Occipital lobe (tissue), 2 donors: ENCODE measurements around the gene DTX3L. TPM values are rescaled to one million over a fixed set of nuclear protein-coding genes. Genes with fewer than 3 reads are reported as not detected.
"Not testable (repeated sequence)": the region's sequence is repeated elsewhere in the genome, so short reads cannot be mapped to it uniquely, and the experiment has no call there.

Experiments
- DNase-seq: peaks from one replicate; lab custom pipeline; 2025; lab: John Stamatoyannopoulos, UW
- total RNA-seq: library from RNA; depleted of rRNA; stranded (reverse); fragments of >200 nt; gene quantifications from one replicate; pipeline ENCODE4 v1.2.3, GENCODE V29; 2014

DTX3L gene
- total RNA-seq, 1 donor from 2014 or later = 4.5 TPM

- no peak for DNase-seq
These were observed 1.0 kb upstream of the DTX3L start for GRCh38 chr3:122562923-122563716.

DNA sequence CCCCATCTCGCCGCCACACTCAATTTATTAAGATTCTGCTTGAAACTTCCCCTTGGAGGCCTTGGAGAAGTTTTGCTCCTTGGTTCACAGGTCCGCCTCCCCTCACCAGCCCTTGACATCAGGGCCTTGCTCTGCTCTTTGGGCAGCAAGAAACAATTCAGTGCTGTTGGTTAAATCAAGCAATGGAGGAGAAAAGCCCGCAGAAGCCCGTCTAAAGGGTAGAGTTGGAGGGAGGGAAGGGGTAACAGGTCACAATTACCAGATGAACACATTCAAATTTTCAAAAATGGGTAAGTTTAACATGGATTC, 467 bp upstream of the DTX3L start:
- DNase-seq = no peak

GRCh38 chr3:122568131-122568530, 4.0 kb downstream of the DTX3L start:
- not testable (repeated sequence) for DNase-seq

GRCh38 chr3:122568755-122569154, 4.6 kb downstream of the DTX3L start:
- no peak for DNase-seq

DNA sequence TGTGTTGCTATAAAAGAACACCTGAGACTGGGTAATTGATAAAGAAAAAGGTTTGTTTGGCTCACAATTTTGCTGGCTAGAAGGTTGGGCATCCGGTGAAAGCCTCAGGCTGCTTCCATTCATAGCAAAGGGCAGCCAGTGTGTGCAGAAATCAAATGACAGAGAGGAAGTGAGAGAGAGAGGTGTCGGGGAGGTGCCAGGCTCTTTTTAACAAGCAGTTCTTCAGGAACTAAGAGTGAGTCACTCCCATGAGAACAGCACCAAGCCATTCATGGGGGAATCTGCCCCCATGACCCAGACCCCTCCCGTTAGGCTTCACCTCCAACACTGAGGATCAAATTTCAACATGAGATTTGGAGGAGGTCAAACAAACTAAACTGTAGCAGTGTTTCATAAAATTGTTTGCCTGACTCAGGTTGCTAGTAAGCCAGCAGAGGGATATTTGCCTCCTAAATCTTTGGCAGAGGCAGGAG, 8.8 kb downstream of the DTX3L start:
- DNase-seq = no peak

- no peak for DNase-seq
These were observed 12.2 kb downstream of the DTX3L start for GRCh38 chr3:122576174-122576940.

DNA sequence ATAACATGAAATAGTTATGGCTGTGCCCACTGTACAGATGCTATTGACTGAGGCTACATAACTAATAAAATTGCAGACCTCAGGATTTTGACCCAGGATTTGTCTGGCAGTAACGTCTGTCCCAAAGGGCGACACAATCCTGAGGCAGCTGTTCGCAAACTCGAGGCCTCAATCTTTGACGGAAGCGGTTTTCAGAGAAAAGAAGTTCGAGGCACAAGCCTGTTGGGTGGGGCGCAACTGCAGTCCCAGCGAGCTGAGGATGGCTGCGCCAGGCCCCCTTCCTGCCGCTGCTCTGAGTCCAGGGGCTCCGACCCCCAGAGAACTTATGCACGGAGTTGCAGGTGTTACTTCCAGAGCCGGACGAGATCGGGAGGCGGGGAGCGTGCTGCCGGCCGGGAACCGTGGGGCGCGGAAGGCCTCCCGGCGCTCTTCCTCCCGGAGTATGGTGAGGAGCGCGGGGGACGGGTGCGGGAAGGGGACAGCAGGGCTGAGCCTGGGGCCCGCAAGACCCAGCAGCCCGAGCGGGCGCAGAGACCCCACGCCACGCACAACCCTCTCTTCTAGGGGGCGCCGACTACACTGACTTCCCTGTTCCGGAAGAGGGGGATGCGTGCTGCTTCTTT, 13.4 kb downstream of the DTX3L start, which contains the start of gene PARP15:
Gene PARP15, plus strand, starts transcription at position 242 of the 623 bp plus-strand sequence. Its CDS starts 18 bp downstream, at position 260.
- no peak for DNase-seq

DNA sequence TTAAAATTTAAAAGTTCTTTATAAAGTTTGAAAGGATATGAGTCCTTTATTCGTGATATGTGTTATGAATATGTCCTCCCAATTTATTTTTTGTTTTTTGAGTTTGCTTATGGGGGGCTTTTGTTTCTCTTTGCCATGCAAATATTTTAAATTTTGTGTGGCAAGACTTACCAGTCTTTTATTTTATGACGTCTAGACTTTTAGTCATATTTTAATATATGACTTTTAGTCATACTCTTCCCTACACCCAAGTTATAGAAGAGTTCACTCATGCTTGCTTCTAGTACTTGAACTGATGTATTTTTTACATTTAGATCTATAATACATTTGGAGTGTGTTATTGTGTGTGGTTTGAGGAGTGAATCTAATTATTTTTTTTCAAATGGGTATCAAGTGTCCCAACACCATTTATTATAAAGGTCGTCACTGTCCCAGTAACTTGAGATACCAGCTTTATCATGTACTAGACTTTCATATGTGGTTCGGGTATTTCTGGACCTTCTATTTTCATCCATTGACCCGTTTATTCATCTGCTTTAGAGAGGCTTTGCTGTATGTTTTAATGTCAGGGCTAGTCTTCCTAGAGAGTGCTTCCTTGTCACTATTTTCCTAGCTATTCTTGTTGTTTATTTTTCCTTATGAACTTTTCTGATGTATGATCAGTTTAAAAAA, 14.1 kb downstream of the DTX3L start:
- DNase-seq = no peak

DNA sequence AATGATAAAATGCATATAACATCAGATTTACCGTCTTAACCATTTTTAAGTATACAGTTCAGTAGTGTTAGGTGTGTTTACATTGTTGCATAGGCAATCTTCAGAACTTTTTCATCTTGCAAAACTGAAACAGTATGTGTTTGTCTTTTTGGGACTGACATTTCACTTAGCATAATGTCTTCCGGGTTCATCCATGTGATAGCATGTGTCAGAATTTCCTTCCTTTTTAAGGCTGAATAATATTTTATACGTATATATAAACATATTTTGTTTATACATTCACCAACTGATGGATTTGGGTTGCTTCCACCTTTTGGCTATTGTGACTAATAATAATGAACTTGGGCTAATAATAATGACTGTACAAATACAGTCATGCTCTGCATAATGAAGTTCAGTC, 16.3 kb downstream of the DTX3L start:
- DNase-seq = no peak

DNA sequence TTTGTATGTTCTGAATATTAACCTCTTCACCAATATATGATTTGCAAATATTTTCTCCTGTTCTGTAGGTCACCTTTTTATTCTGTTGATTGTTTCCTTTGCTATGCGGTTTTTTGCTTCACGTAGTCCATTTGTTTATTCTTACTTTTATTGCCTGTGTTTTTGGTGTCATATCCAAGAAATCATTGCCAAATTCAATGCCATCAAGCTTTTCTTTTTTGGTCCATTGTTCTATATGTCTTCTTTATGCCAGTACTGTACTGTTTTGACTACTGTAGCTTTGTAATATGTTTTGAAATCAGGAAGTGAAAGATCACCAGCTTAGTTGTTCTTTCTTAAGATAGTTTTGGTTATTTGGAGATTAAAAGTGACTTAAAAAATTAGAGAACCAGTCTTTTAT, 17.5 kb downstream of the DTX3L start:
- no peak for DNase-seq

DNA sequence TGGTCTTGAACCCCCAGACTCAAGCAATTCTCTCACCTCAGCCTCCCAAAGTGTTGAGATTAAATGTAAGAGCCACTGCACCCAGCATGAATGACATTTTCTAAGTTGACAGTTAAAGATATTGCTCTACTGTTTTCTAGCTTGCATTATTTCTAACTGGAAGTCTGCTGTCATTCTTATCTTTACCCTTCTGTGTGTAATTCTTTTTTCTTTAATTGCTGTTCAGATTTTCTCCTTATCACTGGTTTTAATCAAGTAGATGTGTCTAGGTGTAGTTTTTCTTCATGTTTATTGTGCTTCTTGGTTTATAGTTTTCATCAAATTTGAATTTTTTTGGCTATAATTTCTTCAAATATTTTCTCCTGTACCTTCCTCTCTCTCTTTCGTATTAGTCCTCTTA, 18.3 kb downstream of the DTX3L start:
- no peak for DNase-seq

DNA sequence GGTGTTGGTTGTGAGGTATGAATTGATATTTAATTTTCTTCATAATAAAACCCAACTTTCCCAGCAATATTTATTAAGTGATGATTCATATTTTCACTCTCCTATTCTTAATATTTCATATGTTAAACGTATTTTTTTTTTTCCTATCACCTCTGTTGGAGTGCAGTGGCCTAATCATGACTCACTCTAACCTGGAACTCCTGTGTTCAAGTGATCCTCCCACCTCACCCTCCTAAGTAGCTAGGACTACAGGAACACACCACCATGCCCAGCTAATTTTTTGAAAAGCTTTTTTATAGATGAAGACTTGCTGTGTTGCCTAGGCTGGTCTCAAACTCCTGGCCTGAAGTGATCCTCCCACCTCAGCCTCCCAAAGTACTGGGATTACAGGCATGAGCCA, 22.0 kb downstream of the DTX3L start:
- no peak for DNase-seq

- no peak for DNase-seq
These were observed 22.8 kb downstream of the DTX3L start for GRCh38 chr3:122586773-122587485.

- no peak for DNase-seq
These were observed 23.4 kb downstream of the DTX3L start for GRCh38 chr3:122587572-122587971.

DNA sequence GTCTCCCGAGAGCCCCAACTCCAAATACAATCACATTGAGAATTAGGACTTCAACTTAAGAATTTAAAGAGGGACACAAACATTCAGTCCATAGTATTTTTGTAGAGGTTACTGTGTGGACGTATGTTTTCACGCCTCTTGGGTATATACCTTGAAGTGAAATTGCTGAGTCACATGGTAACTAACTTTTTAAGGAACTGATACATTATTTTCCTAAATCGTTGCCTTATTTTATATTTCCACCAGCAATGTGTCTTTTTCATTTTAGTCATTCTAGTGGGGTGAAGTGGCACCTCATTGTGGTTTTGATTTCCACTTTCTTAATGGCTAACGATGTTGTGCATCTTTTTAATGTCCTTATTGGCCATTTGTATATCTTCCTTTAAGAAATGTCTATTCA, 25.2 kb downstream of the DTX3L start:
- DNase-seq = no peak

- DNase-seq = no peak
These were observed 26.5 kb downstream of the DTX3L start for GRCh38 chr3:122590610-122591009.

GRCh38 chr3:122594025-122594424, 29.9 kb downstream of the DTX3L start:
- no peak for DNase-seq

- no peak for DNase-seq
These were observed 34.0 kb downstream of the DTX3L start for GRCh38 chr3:122598151-122598550.

DNA sequence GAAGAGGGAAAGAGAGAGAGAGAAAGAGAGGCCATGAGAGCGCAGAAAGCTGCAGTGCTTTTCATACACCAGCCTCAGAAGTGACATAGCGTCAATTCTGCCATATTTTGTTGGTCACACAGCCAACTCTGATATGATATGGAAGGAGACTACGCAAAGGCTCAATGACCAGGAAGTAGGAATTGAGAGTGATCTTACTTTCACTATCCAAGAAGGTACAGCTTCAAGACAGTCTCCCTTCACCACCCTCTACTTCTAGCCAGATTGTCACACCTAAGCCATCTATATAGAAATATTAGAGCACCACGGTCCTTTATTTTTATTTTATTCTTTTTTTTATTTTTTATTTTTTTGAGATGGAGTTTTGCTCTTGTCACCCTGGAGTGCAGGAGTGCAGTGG, 34.4 kb downstream of the DTX3L start:
- no peak for DNase-seq

DNA sequence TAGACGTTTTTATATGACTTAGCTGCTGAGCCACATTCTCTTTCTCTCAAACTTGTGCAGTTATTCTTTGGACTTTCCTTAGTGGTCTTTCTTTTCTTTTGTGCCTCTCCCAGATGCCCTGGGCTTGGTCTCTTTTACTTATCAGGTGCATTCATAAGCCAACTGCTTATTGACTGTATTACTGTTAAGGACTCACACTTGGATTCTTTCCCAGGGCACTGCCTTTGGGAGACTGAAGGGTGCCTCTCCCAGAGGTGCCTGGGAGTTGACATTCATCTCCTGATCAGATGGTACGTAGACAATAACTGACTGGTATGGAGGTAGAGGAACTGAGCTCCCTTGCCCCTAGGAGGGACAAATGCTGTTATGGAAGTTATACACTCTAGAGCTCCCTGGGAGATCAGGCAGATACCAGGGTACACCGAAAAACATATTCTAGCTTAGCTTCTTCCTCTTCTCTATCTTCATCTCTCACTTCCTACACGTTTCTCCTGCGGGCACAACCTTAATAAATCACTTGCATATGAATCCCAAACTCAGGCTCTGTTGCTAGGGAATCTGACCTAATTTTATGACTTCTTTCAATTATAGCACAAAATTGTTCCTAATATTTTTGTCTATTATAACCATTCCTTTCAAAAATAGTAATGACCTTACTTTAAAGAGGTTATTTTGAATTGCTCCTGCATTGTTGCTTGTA, 38.0 kb downstream of the DTX3L start:
- DNase-seq = no peak

GRCh38 chr3:122603056-122603455, 38.9 kb downstream of the DTX3L start:
- no peak for DNase-seq
